ENCODE results near the gene ROM1.

- TF ChIP-seq EZH2 (IDR thresholded peaks at IDR 0.05) (no peak), POLR2AphosphoS5 (IDR thresholded peaks at IDR 0.05; ENCODE audit: borderline replicate concordance, low read depth, low read length) (no peak; the same call in 1 of the 2 replicates)
Observed at GRCh38 chr11:62648967-62649364, 35.9 kb downstream of the ROM1 start.
